HepG2 (cell line): ENCODE measurements around the gene FAM118B. TPM values are rescaled to one million over a fixed set of nuclear protein-coding genes. Genes with fewer than 3 reads are reported as not detected.

Experiments
- EEA1 ChIP-seq: sonication (generic); formaldehyde crosslinking; IDR thresholded peaks from 2 replicates; pipeline ENCODE4 v1.5.1; 2020; ENCODE audit warnings: mild to moderate bottlenecking, missing genetic modification reagents, borderline replicate concordance
- NAIF1 ChIP-seq: sonication (generic); formaldehyde crosslinking; IDR thresholded peaks from 2 replicates; pipeline ENCODE4 v1.5.0; 2020; ENCODE audit warnings: mild to moderate bottlenecking, missing genetic modification reagents, borderline replicate concordance
- POGZ ChIP-seq: sonication (generic); formaldehyde crosslinking; IDR thresholded peaks from 2 replicates; pipeline ENCODE4 v1.4.0; 2020; ENCODE audit warnings: mild to moderate bottlenecking, missing genetic modification reagents
- SP5 ChIP-seq: IDR thresholded peaks from 2 replicates; pipeline ENCODE4 v1.6.1; 2016; ENCODE audit warnings: low read depth, borderline replicate concordance
- SRF ChIP-seq: IDR thresholded peaks from 2 replicates; pipeline ENCODE4 v1.6.1; 2011; ENCODE audit warnings: mild to moderate bottlenecking, low read depth, low read length, moderate library complexity
- SRSF1 ChIP-seq: fragments of 200-400 bp; formaldehyde crosslinking; optimal IDR thresholded peaks from 2 replicates; pipeline ENCODE3; 2017; ENCODE audit warnings: mild to moderate bottlenecking, low read depth, low read length, moderate library complexity
- SRSF4 ChIP-seq: fragments of 200-400 bp; formaldehyde crosslinking; IDR thresholded peaks from one replicate; pipeline ENCODE4 v1.6.1; 2018; ENCODE audit warnings: mild to moderate bottlenecking, low read depth, low read length, moderate library complexity; ENCODE audit not compliant: poor library complexity, severe bottlenecking
- ZBTB3 ChIP-seq: sonication (generic); formaldehyde crosslinking; IDR thresholded peaks from 2 replicates; pipeline ENCODE4 v1.4.0; 2020; ENCODE audit warnings: low read depth, mild to moderate bottlenecking, moderate library complexity, missing genetic modification reagents, borderline replicate concordance
- ZHX1 ChIP-seq: sonication (generic); formaldehyde crosslinking; IDR thresholded peaks from 2 replicates; pipeline ENCODE4 v1.8.1; 2022; ENCODE audit warnings: low read depth, mild to moderate bottlenecking, missing genetic modification reagents
- ZNF337 ChIP-seq: sonication (generic); formaldehyde crosslinking; IDR thresholded peaks from 2 replicates; pipeline ENCODE4 v1.5.1; 2020; ENCODE audit warnings: missing genetic modification reagents, low read depth, mild to moderate bottlenecking, borderline replicate concordance
- ZNF510 ChIP-seq: sonication (generic); formaldehyde crosslinking; IDR thresholded peaks from 2 replicates; pipeline ENCODE4 v1.4.0; 2020; ENCODE audit warnings: low read depth, mild to moderate bottlenecking, missing genetic modification reagents
- ZNF761 ChIP-seq: sonication (generic); formaldehyde crosslinking; conservative IDR thresholded peaks from 2 replicates; pipeline ENCODE4 v1.4.0; 2020; ENCODE audit warnings: mild to moderate bottlenecking, missing genetic modification reagents
- polyA plus RNA-seq, 8 experiments: library from polyadenylated mRNA; depleted of rRNA in 3 of 8; stranded (reverse) in 7 of 8; unstranded in 1 of 8; fragments of >200 nt; fragmentation: Illumina TruSeq in 4 of 8; extraction: Trizol in 4 of 8; gene quantifications; 2 replicates each; pipeline versions ENCODE4 v1.2.1 to v1.2.3, GENCODE V29; 2011 to 2016; ENCODE audit warnings: low read depth in 4 of 8, missing spikeins in 1 of 8, mixed read lengths in 1 of 8; ENCODE audit not compliant: insufficient read depth in 1 of 8
- total RNA-seq, 5 experiments: library from RNA; depleted of rRNA; stranded (reverse); fragments of >200 nt; fragmentation: Illumina TruSeq; extraction: Trizol; gene quantifications; 2 replicates each; pipeline ENCODE4 v1.2.3, GENCODE V29; 2016; ENCODE audit warnings: low read depth in 1 of 5
- TF ChIP-seq, protein P1 (sequence below): sonication (generic); formaldehyde crosslinking; IDR thresholded peaks from 2 replicates; pipeline ENCODE4 v1.9.0; 2022; ENCODE audit warnings: missing genetic modification reagents, mild to moderate bottlenecking, borderline replicate concordance
- TF ChIP-seq, protein P2 (sequence below): sonication (generic); formaldehyde crosslinking; IDR thresholded peaks from 2 replicates; pipeline ENCODE4 v1.9.0; 2021; ENCODE audit warnings: missing genetic modification reagents, borderline replicate concordance
- TF ChIP-seq, protein P3 (sequence below): sonication (generic); formaldehyde crosslinking; IDR thresholded peaks from 2 replicates; pipeline ENCODE4 v1.5.0; 2020; ENCODE audit warnings: missing genetic modification reagents, mild to moderate bottlenecking, borderline replicate concordance
- TF ChIP-seq, protein P4 (sequence below): fragments of 450-650 bp; IDR thresholded peaks from 2 replicates; pipeline ENCODE4 v1.6.1; 2017
- TF ChIP-seq, protein P5 (sequence below): sonication (generic); formaldehyde crosslinking; IDR thresholded peaks from 2 replicates; pipeline ENCODE4 v1.8.0; 2022; ENCODE audit warnings: low read depth, missing genetic modification reagents

The FAM118B gene
- total and polyA plus RNA-seq, 2 of the 13 experiments (the other 11 are each of a cell fraction or from before 2014, with no cell fraction given): 10.2 to 25.7 TPM

- TF ChIP-seq, protein P1, sequence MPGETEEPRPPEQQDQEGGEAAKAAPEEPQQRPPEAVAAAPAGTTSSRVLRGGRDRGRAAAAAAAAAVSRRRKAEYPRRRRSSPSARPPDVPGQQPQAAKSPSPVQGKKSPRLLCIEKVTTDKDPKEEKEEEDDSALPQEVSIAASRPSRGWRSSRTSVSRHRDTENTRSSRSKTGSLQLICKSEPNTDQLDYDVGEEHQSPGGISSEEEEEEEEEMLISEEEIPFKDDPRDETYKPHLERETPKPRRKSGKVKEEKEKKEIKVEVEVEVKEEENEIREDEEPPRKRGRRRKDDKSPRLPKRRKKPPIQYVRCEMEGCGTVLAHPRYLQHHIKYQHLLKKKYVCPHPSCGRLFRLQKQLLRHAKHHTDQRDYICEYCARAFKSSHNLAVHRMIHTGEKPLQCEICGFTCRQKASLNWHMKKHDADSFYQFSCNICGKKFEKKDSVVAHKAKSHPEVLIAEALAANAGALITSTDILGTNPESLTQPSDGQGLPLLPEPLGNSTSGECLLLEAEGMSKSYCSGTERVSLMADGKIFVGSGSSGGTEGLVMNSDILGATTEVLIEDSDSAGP: peak; percentile 89
- peak; percentile 71; the same call in 1 of the 2 replicates for TF ChIP-seq ZBTB3 (CRISPR knock-in tag)
- TF ChIP-seq, protein P2, sequence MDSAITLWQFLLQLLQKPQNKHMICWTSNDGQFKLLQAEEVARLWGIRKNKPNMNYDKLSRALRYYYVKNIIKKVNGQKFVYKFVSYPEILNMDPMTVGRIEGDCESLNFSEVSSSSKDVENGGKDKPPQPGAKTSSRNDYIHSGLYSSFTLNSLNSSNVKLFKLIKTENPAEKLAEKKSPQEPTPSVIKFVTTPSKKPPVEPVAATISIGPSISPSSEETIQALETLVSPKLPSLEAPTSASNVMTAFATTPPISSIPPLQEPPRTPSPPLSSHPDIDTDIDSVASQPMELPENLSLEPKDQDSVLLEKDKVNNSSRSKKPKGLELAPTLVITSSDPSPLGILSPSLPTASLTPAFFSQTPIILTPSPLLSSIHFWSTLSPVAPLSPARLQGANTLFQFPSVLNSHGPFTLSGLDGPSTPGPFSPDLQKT (CRISPR knock-in tag): no peak
- TF ChIP-seq EEA1 (CRISPR knock-in tag): peak; percentile 82; the same call in 1 of the 2 replicates
- peak; percentile 68; the same call in 1 of the 2 replicates for TF ChIP-seq ZNF510 (CRISPR knock-in tag)
- TF ChIP-seq, protein P3, sequence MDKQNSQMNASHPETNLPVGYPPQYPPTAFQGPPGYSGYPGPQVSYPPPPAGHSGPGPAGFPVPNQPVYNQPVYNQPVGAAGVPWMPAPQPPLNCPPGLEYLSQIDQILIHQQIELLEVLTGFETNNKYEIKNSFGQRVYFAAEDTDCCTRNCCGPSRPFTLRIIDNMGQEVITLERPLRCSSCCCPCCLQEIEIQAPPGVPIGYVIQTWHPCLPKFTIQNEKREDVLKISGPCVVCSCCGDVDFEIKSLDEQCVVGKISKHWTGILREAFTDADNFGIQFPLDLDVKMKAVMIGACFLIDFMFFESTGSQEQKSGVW: no peak
- TF ChIP-seq NAIF1 (CRISPR knock-in tag): peak; percentile 83
- TF ChIP-seq SRF: peak; percentile 35; the same call in 1 of the 2 replicates
- TF ChIP-seq ZNF337: peak; percentile 89; the same call in 1 of the 2 replicates
- no peak for TF ChIP-seq SRSF4
- TF ChIP-seq ZHX1 (CRISPR knock-in tag): peak; percentile 87; the same call in 1 of the 2 replicates
- TF ChIP-seq, protein P4, sequence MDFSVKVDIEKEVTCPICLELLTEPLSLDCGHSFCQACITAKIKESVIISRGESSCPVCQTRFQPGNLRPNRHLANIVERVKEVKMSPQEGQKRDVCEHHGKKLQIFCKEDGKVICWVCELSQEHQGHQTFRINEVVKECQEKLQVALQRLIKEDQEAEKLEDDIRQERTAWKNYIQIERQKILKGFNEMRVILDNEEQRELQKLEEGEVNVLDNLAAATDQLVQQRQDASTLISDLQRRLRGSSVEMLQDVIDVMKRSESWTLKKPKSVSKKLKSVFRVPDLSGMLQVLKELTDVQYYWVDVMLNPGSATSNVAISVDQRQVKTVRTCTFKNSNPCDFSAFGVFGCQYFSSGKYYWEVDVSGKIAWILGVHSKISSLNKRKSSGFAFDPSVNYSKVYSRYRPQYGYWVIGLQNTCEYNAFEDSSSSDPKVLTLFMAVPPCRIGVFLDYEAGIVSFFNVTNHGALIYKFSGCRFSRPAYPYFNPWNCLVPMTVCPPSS: no peak
- peak; percentile 98 for TF ChIP-seq POGZ (CRISPR knock-in tag)
- TF ChIP-seq, protein P5, sequence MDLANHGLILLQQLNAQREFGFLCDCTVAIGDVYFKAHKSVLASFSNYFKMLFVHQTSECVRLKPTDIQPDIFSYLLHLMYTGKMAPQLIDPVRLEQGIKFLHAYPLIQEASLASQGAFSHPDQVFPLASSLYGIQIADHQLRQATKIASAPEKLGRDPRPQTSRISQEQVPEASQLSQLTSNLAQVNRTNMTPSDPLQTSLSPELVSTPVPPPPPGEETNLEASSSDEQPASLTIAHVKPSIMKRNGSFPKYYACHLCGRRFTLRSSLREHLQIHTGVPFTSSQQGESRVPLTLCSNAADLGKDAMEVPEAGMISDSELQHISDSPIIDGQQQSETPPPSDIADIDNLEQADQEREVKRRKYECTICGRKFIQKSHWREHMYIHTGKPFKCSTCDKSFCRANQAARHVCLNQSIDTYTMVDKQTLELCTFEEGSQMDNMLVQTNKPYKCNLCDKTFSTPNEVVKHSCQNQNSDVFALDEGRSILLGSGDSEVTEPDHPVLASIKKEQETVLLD: peak; percentile 45; the same call in 1 of the 2 replicates
- TF ChIP-seq SP5 (CRISPR knock-in tag): peak; percentile 65; the same call in 1 of the 2 replicates
- no peak for TF ChIP-seq SRSF1
- TF ChIP-seq ZNF761: peak; percentile 92
Observed at GRCh38 chr11:126268708-126269579, 57.4 kb downstream of the FAM118B start, which contains the start of the genes FOXRED1 and SRPRA (continued).
